RPMI8226 (cell line): Measurements from ENCODE around the gene PARVG.

Source experiments
- DNase-seq: peaks from one replicate; pipeline ENCODE4 v3.0.0-alpha.2; 2015

PARVG gene

DNA sequence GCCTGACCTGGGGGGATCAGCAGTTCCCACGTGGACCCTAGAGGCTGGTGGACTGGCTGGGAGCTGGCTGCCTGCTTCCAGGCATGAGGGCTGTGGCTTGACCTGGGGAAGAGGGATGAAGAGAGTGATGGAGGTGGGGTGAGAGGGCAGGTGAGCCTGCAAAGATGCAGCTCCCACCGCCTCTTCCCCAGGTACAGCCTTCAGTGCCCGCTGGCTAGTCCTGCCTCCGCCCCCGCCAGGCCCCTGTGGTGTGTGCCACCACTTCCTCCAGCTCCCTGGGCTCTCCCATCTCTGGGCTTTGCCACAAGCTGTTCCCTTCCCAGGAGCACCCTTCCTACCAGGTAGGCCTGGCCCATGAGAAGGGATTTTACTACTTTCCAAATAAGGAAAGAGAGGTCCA, 19.1 kb downstream of the PARVG start:
- no peak for DNase-seq

DNA sequence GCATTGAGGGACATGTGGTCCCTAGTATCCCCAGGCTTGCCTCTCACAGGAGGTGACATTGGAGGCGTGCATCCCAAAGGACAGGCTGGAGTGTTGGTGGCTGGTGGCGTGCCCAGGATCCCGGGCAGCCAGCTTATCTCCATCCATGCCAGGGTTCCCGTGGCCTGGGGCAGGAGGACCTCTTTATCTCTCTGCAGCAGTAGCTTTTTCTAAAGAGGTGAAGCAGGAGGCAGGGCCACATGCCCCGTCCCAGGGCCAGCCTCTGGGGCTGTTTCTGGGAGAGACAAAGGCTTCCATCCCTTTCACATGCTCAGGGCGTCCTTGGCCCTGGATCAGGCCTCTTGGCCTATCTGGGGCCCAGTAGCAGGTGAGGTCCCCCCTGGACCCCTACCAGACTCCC, 19.7 kb downstream of the PARVG start:
- DNase-seq: no peak

DNA sequence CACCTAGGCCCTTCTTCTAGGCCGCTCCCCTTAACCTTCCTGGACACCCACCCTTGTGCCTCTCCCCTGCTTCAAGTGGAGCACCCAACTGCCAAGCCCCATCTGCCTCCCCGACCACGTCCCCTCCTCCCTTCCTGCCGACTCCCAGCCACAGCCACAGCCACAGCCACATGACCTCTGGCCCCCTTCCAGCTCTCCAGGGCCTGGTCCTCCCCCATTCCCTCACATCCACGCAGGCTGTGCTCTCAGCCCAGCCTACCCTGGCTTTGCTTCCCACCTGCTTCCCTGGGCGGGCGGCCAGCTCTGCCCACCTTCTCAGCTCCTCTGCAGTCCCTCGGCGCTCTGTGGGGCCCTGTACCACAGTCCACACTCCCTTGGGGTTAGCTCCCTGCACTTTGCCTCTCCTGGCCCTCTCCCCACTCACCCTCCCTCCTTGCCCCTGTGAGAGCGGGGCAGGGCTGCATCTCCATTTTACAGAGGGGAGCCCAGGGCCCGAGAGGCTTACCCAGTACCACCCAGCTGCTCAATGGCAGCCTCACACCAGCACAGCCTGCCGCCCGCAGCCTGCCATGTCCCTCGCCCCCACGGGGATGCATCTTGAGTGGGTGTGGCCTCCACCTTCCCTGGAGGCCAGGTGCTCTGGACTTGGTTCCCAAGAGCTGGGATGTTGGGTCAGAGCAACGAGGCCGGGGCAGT, 20.3 kb downstream of the PARVG start:
- no peak for DNase-seq

DNA sequence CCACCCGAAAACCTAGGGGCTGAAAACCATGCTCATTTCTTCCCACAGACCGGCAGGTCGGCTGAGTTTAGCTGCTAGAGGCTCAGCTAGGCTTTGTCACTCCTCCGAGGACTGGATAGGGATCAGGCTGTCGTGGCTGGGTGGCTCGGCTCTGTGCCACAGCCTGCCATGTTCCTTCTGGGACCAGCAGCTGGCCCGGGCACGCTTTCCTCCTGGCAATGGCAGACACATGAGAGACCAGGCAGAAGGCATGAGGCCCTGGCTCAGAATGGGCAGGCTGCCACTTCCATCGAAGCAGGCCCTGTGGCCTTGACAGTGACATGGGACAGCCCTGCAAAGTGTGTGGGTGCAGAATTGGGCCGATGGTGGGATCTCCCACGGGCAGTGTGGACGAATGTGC, 20.9 kb downstream of the PARVG start:
- no peak for DNase-seq

DNA sequence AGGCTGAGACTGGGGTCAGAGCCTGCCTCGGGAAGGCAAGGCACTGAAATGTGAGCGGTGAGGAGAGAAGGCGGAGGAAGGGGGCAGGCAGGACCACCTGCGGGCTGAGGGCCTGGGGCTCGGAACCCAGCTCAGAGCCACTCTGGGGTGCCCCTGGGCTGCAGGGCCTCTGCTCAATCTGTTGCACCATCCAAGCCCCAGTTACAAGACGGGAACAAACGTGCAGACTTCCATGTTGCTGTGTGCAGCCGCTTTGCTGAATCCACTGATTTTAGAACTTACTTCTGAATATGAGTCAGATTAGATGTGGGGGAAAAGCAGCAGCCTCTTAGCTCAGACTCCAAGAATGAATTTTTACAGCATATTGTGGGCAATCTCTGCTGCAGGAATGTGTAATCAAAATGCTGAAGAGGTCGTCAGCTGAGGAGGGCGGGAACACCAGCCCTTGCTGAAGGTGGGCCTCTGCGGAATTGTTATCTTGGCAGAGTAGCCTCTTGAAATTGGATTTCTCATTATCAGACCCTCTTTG, 21.6 kb downstream of the PARVG start:
- DNase-seq: no peak

DNA sequence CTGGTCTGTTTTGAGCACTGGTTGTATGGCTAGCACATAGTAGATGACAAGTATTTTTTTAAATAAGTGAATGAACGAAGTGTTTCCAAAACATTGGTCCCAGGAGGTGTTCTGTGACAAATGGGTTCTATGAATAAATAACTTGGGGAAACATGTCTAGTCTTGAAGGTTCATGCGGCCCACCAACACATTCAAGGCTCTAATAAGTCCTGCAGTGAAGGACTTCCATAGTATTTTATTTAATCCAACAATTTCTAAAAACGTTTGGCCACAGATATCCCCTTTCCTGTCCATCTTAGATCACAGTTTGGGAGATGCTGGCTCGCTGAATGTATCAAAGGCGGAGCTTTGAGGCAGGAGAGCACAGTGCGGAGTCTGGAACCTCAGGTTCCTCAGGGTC, 22.5 kb downstream of the PARVG start:
- DNase-seq: no peak

DNA sequence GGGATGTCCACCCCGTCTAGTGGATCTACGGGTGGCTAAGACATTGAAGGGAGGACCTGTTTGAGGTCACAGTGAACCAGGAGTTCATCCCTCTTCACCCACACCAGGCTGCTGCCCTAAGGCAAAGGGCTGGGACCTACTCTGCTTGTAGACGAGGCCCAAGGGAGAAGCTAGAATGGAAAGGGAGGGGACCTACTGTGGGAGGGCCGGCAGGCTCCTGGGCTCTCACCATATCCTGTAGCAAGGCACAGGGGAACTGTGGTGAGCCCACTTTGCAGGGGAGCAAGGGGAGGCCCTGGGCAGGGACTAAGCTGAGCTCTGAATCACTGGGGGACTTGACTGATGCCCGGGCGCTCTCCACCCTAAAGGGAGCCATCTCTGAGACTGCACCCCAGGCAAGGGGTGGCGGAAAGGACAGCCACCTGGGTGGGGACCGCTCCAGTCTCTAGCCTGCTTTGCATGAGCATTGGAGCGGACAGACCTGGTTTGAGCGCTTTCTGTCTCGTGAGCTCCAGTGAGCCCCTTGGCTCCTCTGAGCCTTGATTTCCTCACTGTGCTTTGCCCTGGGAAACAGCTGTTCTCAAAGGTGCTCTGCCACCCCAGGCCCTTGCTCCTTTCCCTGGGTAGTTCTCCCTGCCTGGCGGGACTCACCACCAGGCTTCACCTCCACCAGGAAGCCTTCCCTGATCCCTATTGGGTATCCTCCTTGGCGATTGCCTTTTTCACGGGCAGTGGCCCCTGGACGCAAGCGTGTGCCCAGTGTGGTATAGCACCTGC, 24.2 kb downstream of the PARVG start:
- no peak for DNase-seq

DNA sequence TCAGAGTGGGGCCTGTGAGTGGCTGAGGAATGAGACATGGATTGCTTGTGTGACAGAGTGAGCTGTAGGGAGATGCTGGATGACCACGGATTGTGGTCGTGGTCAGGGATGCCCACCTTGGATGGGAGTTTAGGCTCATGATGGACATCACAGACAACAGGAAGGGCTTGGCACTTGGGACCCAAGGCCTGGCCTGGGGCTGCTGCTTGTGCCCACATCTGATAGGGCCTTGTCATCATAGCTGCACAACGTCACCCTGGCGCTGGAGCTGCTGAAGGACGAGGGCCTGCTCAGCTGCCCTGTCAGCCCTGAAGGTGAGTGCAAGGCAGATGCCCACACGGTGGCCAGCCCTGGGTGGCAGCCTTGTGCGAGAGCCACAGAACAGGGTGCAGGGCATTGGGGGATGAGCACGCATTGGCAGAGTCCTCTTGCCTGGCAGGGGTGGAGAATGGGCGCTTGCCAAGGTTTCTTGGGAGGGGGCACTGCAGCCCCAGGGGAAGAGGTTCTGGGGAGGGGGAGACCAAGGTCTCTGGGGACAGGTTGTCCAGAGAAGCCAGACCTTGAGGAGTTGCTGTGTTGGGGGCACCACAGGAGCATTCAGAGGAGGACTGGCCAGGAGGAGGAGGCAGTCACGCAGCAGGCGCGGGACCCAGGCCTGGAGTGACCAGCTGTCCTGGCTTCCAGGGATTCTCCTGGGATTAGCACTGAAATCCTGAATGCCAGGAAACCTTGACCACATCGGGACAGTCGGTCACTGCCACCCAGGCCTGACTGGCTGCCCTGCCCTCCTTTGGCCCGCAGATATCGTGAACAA, 25.0 kb downstream of the PARVG start:
- DNase-seq: no peak

DNA sequence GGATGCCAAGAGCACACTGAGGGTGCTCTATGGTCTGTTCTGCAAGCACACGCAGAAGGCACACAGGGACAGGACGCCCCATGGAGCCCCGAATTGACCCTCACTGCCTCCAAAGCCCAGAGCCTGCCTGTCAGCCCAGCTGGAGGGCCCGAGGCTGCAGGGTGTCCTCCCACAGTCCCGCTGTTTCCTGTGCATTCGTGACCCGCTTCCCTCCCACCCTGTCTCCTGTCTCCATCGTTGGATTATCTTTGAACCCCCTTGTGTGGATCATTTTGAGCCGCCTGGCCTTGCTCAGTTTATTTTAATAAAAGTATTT, 25.6 kb downstream of the PARVG start:
- no peak for DNase-seq

DNA sequence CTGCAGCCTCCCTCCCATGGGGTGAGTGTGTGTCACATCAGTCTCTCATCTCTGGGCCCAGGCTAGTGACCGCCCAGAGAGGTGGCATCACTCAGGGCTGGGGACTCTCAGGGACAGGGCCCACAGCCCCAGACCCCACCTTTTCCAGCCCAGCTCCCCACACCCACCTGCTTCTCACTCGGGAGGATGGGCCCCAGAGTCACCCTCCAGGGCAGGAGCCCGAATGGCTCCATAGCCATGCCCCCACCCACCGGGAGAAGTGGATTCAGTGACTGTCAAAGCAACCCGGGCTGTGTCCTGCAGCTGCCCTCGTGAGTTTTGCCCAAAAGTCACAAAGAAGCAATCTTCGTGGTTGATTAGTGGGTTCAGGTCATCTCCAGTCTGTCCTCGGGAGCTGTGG, 26.0 kb downstream of the PARVG start:
- no peak for DNase-seq

DNA sequence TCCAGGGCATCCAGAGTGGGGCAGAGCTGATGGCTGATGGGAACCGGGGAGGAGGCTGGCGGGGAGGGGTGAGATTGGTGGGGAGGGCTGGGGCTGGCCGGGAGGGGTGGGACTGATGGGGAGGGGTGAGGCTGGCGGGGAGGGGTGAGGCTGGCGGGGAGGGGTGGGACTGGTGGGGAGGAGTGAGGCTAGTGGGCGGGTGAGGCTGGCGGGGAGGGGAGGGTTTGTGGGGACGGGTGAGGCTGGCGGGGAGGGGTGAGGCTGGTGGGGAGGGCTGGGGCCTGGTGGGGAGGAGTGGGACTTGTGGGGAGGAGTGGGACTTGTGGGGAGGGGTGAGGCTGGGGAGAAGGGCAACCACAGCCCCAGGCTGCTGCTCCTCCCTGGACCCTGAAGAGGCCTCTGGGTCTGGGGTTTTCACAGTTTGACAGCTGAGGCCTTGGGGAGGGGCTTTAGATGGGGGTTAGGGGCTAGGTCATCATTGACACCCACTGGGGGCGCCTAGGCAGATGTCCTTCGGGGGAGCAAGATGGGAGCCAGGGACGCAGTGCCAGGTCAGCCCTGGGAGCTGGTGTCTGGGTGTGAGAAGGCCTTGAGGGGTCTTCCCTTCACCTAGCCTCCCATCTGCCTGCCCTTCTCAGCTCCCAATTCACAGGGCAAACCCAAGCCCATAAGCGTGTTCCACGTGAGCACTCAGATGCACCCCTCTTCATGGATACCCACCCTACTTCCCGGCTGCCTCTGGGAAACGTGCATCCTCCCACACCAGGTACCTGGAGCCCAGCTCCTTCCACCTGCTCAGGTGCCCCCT, 26.7 kb downstream of the PARVG start:
- no peak for DNase-seq

DNA sequence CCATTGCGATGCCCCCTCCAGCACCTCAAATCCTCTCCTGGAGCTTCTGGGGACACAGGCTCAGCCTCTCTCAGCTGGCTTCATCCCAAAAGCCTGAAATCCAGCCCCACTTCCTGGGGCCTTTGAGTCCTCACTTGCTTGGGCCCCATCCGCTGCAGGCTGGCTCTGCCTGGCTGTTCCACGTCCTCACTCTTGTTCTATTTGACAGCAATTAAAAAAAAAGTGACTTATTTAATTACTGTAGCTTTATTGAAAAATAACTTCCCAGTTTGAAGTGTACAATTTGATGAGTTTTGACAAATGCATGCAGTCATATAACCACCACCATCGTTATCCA, 27.2 kb downstream of the PARVG start:
- DNase-seq: no peak

DNA sequence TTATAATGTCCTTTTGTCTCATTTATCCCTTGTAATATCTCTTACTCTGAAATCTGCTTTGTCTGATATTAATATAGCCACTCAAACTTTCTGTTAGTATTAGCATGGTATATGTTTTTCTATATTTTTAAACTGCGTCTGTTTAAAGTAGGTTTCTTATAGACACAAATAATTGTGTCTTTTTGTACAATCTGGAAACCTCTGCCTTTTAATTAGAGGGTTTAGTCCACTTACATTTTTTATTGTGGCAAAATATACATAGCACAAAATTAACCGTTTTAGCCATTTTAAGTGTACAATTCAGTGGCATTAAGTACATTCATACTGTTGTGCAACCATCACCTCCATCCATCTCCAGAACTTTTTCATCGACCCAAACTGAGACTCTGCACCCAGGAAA, 28.6 kb downstream of the PARVG start:
- no peak for DNase-seq

DNA sequence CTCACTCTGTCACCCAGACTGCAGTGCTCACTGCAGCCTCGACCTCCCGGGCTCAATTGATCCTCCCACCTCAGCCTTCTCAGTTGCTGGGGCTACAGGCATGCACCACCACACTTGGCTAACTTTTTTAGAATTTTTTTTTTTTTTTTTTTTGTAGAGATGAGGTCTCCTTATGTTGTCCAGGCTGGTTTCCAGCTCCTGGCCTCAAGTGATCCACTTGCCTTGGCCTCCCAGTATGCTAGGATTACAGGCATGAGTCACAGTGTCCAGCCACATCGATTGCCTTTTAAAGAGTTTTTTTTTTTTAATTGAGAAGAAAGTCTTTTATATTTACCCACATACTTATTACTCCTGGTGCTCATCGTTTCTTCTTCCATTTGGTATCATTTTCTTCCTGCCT, 30.0 kb downstream of the PARVG start:
- DNase-seq: no peak

DNA sequence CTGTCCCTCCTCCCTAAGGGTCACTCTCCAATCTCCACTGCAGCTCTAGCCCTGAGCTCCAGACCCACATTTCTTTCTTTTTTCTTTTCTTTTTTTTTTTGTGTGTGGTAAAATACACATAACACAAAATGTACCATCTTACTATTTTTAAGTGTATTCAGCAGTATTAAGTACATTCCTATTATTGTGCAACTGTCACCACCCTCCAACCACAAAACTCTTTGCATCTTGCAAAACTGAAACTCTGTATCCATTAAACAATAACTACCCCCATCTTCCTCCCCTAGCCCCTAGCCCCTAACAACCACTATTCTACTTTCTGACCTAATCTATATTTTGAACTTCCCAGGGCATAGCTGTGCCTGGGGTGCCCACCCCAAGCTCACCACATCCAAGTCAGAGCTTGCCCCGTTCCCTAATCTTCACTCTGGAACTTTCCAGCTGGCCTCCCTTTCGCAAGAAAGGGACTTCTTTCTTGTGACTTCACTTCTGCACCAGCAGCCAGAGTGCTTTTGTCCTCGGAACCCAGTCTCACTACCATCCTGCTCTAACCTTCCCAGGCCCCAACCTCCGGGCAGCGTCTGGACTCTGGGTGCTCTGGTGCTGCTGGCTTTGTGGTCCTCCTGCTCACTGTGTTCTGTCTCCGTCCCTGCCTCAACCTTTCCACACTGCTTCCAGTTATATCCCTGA, 30.7 kb downstream of the PARVG start:
- no peak for DNase-seq

DNA sequence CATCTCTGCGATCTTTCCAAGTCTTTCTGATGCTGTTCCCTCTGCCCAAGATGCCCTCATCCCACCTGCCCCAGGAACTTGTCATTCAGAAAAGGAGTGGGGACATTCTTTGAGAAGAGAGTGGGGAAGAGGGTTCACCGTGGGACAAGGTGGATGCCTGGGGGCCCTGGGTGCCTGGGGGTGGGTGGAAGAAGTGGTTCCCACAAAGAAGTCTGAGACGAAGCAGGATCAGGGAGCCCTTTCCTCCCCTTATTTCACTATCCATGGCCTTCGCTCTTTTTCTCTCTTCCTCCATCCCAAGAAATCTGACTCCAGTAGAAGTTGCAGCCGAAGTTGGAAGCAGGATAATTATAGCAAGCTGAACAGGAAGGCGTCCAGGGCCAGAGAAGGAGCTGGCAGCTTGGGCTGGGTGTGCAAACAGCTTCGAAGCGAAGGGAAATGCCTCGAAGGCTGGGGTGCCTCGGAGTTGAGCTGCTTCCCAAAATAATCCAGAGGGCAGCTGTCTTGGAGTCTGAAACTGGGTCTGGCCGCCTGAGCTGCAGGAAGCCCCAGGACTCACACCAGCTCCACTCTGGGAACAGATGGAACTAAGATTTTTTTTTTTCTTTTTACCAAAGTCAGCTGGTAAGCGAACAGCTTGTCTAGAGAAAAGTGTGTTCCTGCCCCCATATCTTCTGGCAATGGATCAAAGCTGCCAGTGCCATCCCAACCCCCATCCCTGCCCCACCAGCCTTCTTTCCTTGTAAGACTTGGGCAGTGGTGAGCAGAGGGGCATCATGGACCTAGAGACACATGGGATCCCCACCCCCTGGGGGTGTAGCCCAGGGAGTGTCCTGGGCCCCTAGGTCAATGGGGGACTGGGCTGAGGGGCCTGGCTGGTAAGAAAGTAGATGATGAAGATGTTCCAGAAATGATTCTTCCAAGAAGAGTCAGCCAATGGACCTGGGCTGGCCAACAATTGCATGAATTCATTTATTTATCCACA, 31.5 kb downstream of the PARVG start:
- no peak for DNase-seq

DNA sequence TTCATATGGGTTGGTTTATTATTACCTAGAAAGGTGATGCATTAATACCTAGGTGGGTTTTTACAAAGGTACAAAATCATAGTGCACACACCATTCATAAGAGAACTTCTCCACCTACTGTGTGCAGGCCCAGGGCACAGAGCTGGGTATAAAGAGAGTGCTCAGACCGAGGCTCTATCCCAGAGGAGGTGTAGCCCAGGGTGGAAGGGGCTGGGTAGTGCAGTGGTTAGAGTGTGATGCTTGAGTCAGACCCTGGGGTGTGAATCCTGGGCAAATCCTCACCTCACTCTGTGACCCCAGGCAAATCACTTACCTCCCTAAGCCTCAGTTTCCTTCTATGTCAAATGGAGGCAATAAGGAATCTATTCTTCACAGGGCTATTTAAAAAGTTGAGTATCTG, 32.2 kb downstream of the PARVG start:
- no peak for DNase-seq

DNA sequence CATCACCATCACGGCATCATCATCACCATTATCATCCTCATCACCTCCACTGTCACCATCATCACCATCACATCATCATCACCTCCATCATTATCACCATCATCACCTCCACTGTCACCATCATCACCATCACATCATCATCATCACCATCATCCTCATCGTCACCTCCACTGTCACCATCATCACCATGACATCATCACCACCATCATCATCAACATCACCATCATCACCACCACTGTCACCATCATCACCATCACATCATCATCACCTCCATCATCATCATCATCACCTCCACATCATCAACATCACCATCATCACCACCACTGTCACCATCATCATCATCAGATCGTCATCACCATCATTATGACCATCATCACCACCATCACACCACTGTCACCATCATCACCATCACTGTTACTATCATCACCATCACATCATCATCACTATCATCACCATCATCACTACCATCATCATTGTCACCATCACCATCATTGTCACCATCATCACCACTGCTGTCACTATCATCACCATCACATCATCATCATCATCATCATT, 32.8 kb downstream of the PARVG start:
- no peak for DNase-seq

DNA sequence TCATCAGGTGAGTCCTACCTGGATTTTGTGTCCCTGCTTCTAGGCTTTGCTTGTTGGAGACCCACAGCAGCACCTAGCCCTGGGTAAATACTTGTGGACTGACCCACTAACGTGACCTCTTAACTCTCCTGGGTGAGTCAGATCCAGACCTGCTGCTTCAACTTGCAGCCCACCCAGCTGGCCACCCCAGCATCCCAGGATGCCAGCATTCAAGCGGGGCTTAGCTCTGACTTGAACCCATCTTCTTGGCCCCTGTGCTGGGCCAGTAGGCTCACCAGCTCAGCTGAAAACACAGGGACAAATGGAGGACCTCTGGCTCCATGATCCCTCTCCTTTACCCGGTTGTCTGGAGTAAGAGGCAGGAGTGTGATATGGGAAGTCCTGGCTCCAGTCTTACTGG, 33.5 kb downstream of the PARVG start:
- no peak for DNase-seq

DNA sequence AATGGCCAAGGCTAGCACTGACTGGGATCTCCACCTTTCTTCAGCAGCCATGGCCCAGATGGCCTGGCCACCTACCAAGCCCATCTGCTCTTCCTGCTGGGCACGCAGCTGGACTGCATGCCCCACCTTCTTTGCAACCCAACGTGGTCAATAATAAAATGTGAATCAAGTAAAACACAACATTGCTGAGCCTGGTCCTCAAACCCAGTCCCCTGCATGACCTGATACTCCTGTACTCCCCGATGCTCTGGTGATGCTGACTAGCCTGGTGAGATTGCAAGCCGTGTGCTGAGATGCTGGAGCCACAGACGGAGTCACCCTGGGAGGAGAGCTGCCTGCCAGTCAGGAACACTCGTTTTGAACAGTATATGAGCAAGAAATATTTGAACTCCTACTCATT, 34.0 kb downstream of the PARVG start:
- DNase-seq: no peak

DNA sequence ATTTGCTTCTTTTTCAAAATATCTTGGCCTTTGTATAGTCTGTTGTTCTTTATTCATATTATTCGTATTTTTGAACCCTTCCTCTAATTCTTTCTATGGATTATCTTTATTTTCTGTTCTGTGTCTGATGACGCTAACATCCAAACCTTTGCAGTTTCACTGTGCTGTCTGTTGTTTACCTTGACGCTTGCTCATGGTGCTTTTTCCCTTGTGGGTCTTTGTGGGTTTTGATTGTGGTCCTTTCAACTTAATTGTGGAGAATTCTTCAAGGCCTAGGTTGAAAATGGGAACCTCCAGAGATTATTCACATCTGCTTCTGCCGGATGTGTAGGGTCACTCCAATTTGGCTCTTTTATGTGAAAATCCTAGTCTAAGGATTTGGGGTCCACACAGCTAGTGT, 34.6 kb downstream of the PARVG start:
- no peak for DNase-seq
